ENCODE data around the gene THAP9.

DNA sequence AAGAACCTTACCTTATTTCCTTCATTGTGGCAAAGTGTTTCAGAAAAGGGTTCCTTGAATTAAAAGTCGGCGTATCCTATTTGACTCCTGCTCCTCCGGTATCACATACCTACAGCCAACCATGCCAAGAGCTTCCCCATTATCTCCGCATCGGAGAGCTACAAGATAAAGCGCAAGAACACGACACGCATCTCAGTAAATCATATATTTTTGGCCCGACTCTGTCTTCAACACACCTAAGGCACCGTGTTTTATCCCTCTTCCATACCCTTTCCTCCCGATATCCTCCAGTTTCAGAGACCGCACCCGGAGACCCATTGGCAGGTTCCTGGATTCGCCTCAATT is 497 bp upstream of the THAP9 start:
- TF ChIP-seq, protein P1, sequence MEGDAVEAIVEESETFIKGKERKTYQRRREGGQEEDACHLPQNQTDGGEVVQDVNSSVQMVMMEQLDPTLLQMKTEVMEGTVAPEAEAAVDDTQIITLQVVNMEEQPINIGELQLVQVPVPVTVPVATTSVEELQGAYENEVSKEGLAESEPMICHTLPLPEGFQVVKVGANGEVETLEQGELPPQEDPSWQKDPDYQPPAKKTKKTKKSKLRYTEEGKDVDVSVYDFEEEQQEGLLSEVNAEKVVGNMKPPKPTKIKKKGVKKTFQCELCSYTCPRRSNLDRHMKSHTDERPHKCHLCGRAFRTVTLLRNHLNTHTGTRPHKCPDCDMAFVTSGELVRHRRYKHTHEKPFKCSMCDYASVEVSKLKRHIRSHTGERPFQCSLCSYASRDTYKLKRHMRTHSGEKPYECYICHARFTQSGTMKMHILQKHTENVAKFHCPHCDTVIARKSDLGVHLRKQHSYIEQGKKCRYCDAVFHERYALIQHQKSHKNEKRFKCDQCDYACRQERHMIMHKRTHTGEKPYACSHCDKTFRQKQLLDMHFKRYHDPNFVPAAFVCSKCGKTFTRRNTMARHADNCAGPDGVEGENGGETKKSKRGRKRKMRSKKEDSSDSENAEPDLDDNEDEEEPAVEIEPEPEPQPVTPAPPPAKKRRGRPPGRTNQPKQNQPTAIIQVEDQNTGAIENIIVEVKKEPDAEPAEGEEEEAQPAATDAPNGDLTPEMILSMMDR (IDR thresholded peaks at IDR 0.05): no peak
- TF ChIP-seq POLR2A (IDR thresholded peaks at IDR 0.05; ENCODE audit: low read depth) (no peak), POLR2AphosphoS5 (IDR thresholded peaks at IDR 0.05) (no peak)

All from esophagus muscularis mucosa (tissue), 3 donors.